ENCODE data around the gene ABLIM3.

Gene ABLIM3

DNA sequence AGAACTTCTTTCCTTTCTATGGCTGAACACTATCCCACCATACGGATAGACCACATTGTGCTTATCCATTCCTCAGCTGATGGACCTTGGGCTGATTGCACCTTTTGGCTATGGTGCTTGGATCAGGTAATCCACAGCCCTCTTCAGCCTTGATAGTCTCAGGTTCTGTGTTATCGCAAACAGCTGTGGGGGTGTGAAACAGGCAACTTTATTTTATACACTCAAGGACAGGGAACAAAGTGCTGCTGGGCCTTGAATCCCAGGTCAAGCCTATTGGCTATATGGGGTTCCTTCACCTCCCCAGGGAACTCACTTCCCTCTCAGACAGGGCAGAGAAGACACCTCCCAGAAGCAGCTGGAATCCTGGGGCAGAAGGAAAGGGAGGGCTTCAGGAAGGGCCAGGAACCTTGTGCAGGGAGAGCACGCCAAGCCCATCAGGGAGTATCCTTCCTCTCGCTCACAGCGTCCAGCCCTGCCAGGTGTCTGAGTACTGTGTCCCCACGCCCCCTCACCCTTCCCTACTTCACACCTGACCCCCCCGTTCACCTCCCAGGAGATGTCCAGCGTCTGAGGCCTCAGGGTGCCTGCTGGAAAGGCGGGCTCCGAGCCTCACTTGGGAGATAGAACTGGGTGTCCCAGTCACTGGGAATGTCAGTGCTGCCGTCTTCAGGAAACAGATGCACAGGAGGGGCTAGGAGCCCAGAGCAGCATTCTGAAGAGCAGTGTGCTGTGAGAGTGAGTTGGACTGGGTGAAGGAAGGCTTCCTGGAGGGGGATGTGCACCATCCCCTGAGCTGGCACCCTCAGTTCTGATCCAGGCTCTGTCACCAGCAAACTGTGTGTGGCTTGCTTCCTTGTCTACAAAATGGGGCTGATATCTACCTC lies 163.1 kb downstream of the ABLIM3 start:
- Histone ChIP-seq H3K4me3 (ENCODE audit: severe bottlenecking) (no peak overlapping the region), H3K27ac (ENCODE audit: poor library complexity, severe bottlenecking) (no peak overlapping the region), H3K9me3 (ENCODE audit: severe bottlenecking) (no peaks in the 10 kb centered on the region), H3K27me3 (ENCODE audit: insufficient read depth, poor library complexity, severe bottlenecking) (no peaks in the 10 kb centered on the region), H3K4me1 (ENCODE audit: insufficient read depth, poor library complexity, severe bottlenecking) (no peaks in the 10 kb centered on the region), H3K36me3 (ENCODE audit: low read depth) (peaks cover 25% of the 10 kb centered on the region; the same call in 1 of the 2 replicates)
- ATAC-seq (ENCODE audit: low read depth) (no peak), DNase-seq (ENCODE audit: low spot score) (no peak)
- TF ChIP-seq, protein P1, sequence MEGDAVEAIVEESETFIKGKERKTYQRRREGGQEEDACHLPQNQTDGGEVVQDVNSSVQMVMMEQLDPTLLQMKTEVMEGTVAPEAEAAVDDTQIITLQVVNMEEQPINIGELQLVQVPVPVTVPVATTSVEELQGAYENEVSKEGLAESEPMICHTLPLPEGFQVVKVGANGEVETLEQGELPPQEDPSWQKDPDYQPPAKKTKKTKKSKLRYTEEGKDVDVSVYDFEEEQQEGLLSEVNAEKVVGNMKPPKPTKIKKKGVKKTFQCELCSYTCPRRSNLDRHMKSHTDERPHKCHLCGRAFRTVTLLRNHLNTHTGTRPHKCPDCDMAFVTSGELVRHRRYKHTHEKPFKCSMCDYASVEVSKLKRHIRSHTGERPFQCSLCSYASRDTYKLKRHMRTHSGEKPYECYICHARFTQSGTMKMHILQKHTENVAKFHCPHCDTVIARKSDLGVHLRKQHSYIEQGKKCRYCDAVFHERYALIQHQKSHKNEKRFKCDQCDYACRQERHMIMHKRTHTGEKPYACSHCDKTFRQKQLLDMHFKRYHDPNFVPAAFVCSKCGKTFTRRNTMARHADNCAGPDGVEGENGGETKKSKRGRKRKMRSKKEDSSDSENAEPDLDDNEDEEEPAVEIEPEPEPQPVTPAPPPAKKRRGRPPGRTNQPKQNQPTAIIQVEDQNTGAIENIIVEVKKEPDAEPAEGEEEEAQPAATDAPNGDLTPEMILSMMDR (IDR thresholded peaks at IDR 0.05; ENCODE audit: poor library complexity, severe bottlenecking), result no peak

DNA sequence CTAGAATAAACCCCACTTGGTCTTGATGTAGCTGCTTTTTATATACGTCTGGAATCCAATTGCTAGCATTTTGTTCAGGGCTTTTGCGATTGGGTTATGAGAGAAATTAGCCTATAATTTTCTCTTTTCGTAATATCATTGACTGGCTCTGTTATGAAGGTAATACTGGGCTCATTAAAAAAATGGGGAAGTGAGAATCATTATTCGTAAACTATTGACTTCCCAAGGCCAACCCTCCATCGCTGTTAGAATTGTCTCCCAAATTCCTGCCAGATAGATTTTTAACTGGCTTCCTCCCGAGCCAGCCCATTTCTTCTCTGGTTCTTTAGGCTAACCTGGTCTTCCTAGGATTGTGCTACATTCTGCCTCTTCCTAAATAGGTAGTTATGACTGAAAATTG lies 168.1 kb downstream of the ABLIM3 start:
- no peak overlapping the region for H3K4me3 ChIP-seq (ENCODE audit: severe bottlenecking)
- ATAC-seq (ENCODE audit: low read depth) (no peak), DNase-seq (ENCODE audit: low spot score) (no peak)
- H3K36me3 ChIP-seq (ENCODE audit: low read depth), result peaks cover 26% of the 10 kb centered on the region
- H3K27ac ChIP-seq (ENCODE audit: poor library complexity, severe bottlenecking), result no peak overlapping the region
- no peaks in the 10 kb centered on the region for H3K27me3 ChIP-seq (ENCODE audit: insufficient read depth, poor library complexity, severe bottlenecking)
- H3K4me1 ChIP-seq (ENCODE audit: insufficient read depth, poor library complexity, severe bottlenecking), result no peaks in the 10 kb centered on the region
- TF ChIP-seq, protein P1 (IDR thresholded peaks at IDR 0.05; ENCODE audit: poor library complexity, severe bottlenecking), result no peak
- no peaks in the 10 kb centered on the region for H3K9me3 ChIP-seq (ENCODE audit: severe bottlenecking)
